ENCODE data around the gene KRTAP26-1. TPM values are rescaled to one million over a fixed set of nuclear protein-coding genes. Genes with fewer than 3 reads are reported as not detected.

Gene KRTAP26-1
- total RNA-seq, 4 donors from 2014 or later: not detected

- no peaks in the 10 kb centered on the region for H3K4me1 ChIP-seq
- DNase-seq (ENCODE audit: extremely low spot score): no peak
- no peak within 1 kb of the TSS for H3K27ac ChIP-seq (replicated peaks in 1 of 4)
- H3K4me3 ChIP-seq: no peak within 1 kb of the TSS
- TF ChIP-seq EP300 (IDR thresholded peaks at IDR 0.05) (no peak), POLR2AphosphoS5 (IDR thresholded peaks at IDR 0.05) (no peak), CTCF (IDR thresholded peaks at IDR 0.05) (no peak), POLR2A (IDR thresholded peaks at IDR 0.05; ENCODE audit: low read depth) (no peak)
- H3K9me3 ChIP-seq: no peaks in the 10 kb centered on the region
- H3K27me3 ChIP-seq: no peaks in the 10 kb centered on the region
- intact Hi-C loops (cut with DNase I): no loop called here
- 88% methylated on average over 4 of the region's 4 CpGs for WGBS
- no peaks in the 10 kb centered on the region for H3K36me3 ChIP-seq
These were observed 28.4 kb upstream of the KRTAP26-1 start, which contains the start of gene KRTAP23-1 for GRCh38 chr21:30348506-30348905. KRTAP23-1 (minus strand) TSS chr21:30348606; CDS start chr21:30348606, 0 bp downstream.

GRCh38 chr21:30345014-30345413, 24.9 kb upstream of the KRTAP26-1 start:
- no peak for DNase-seq (ENCODE audit: extremely low spot score)
- Histone ChIP-seq H3K4me3 (no peak overlapping the region), H3K4me1 (no peaks in the 10 kb centered on the region), H3K27ac (replicated peaks in 1 of 4) (no peak overlapping the region), H3K9me3 (no peaks in the 10 kb centered on the region), H3K36me3 (no peaks in the 10 kb centered on the region), H3K27me3 (no peaks in the 10 kb centered on the region)
- no peak for TF ChIP-seq CTCF (IDR thresholded peaks at IDR 0.05)
- no peak for TF ChIP-seq POLR2AphosphoS5 (IDR thresholded peaks at IDR 0.05)
- no peak for TF ChIP-seq EP300 (IDR thresholded peaks at IDR 0.05)
- TF ChIP-seq POLR2A (IDR thresholded peaks at IDR 0.05; ENCODE audit: low read depth): no peak
- intact Hi-C loops (cut with DNase I): no loop called here
- WGBS: 72% methylated on average over 2 of the region's 2 CpGs

- H3K27ac ChIP-seq (replicated peaks in 1 of 4): no peak overlapping the region
- DNase-seq (ENCODE audit: extremely low spot score): no peak
- 91% methylated on average over 2 of the region's 2 CpGs for WGBS
- H3K36me3 ChIP-seq: no peaks in the 10 kb centered on the region
- intact Hi-C loops (cut with DNase I): loop anchor here (5.0 kb wide), 1 partner anchor 746 kb away; no protein-coding TSS in a partner anchor
- H3K4me3 ChIP-seq: no peak overlapping the region
- H3K9me3 ChIP-seq: no peaks in the 10 kb centered on the region
- H3K4me1 ChIP-seq: no peaks in the 10 kb centered on the region
- H3K27me3 ChIP-seq: no peaks in the 10 kb centered on the region
- TF ChIP-seq POLR2A (IDR thresholded peaks at IDR 0.05; ENCODE audit: low read depth): no peak
- TF ChIP-seq CTCF (IDR thresholded peaks at IDR 0.05): peak; percentile 56 to 81 (median 68)
- no peak for TF ChIP-seq POLR2AphosphoS5 (IDR thresholded peaks at IDR 0.05)
These were observed 20.8 kb upstream of the KRTAP26-1 start for GRCh38 chr21:30340714-30341573.

GRCh38 chr21:30338717-30339116, 18.6 kb upstream of the KRTAP26-1 start:
- H3K4me3 ChIP-seq: no peak overlapping the region
- intact Hi-C loops (cut with DNase I): no loop called here
- no peaks in the 10 kb centered on the region for H3K9me3 ChIP-seq

More at GRCh38 chr21:30338717-30339116, 18.6 kb upstream of the KRTAP26-1 start:
- WGBS: 60% methylated on average over 4 of the region's 4 CpGs
- DNase-seq (ENCODE audit: extremely low spot score): no peak
- H3K4me1 ChIP-seq: no peaks in the 10 kb centered on the region
- H3K27me3 ChIP-seq: no peaks in the 10 kb centered on the region
- H3K36me3 ChIP-seq: no peaks in the 10 kb centered on the region
- H3K27ac ChIP-seq (replicated peaks in 1 of 4): no peak overlapping the region
- TF ChIP-seq EP300 (IDR thresholded peaks at IDR 0.05) (no peak), CTCF (IDR thresholded peaks at IDR 0.05) (no peak), POLR2AphosphoS5 (IDR thresholded peaks at IDR 0.05) (no peak), POLR2A (IDR thresholded peaks at IDR 0.05; ENCODE audit: low read depth) (no peak)
